ENCODE results near the gene APP.

APP gene

GRCh38 chr21:26194326-26194725 is 23.8 kb upstream of the APP start:
- TF ChIP-seq CTCF (IDR thresholded peaks at IDR 0.05; ENCODE audit: extremely low read depth, missing control alignments), result no peak
- no peak for DNase-seq (ENCODE audit: low spot score)

GRCh38 chr21:26191609-26192008 is 21.0 kb upstream of the APP start:
- no peak for TF ChIP-seq CTCF (IDR thresholded peaks at IDR 0.05; ENCODE audit: extremely low read depth, missing control alignments)

GRCh38 chr21:26188422-26188821 is 17.9 kb upstream of the APP start:
- TF ChIP-seq CTCF (IDR thresholded peaks at IDR 0.05; ENCODE audit: extremely low read depth, missing control alignments), result no peak
- DNase-seq (ENCODE audit: low spot score), result no peak

More at GRCh38 chr21:26191609-26192008, 21.0 kb upstream of the APP start:
- no peak for DNase-seq (ENCODE audit: low spot score)

DNA sequence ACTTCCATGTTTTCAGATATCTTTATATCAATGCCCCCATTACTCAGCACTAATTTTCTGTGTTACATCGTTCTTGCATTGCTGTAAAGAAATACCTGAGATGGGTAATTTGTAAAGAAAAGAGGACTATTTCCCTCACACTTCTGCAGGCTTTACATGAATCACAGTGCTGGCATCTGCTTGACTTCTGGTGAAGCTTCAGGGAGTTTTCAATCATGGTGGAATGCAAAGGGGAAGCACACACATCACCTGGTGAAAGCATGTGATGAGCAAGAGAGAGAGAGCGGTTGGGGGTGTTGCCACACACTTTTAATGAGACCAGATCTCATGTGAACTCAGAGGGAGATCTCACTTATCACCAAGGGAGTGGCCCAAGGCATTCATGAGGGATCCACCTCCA is 14.9 kb upstream of the APP start:
- no peak for TF ChIP-seq CTCF (IDR thresholded peaks at IDR 0.05; ENCODE audit: extremely low read depth, missing control alignments)
- no peak for DNase-seq (ENCODE audit: low spot score)

DNA sequence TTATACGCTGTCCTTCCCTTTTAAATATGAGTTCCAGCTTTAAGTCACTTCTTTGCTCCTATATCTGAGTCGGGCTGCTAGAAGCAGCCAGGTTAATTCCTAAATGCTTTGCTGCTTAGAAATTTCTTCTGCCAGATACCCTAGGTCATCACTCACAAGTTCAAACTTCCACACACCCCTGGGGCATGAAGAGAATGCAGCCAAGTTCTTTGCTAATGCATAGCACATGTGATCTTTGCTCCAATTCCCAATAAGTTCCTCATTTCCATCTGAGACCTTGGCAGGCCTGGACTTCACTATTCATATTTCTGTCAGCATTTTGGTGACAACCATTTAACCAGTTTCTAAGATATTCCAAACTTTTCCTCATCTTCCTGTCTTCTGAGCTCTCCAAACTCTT is 14.5 kb upstream of the APP start:
- TF ChIP-seq CTCF (IDR thresholded peaks at IDR 0.05; ENCODE audit: extremely low read depth, missing control alignments), result no peak
- no peak for DNase-seq (ENCODE audit: low spot score)

DNA sequence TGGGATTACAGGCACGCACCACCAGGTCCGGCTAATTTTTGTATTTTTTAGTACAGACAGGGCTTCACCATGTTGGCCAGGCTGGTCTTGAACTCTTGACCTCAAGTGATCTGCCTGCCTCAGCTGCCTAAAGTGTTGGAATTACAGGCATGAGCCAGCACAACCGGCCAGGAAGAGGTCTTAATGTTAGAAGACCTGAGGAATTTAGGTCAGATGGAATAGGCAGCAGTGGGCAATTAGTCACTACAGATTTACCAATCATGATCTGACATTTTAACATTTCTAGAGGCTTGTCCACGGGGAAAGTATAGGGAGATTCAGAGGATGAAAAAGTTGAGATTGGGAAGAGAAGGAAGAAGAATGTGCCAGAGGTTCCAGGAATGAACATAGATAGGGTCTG is 8.9 kb upstream of the APP start:
- no peak for DNase-seq (ENCODE audit: low spot score)
- TF ChIP-seq CTCF (IDR thresholded peaks at IDR 0.05; ENCODE audit: extremely low read depth, missing control alignments), result no peak

DNA sequence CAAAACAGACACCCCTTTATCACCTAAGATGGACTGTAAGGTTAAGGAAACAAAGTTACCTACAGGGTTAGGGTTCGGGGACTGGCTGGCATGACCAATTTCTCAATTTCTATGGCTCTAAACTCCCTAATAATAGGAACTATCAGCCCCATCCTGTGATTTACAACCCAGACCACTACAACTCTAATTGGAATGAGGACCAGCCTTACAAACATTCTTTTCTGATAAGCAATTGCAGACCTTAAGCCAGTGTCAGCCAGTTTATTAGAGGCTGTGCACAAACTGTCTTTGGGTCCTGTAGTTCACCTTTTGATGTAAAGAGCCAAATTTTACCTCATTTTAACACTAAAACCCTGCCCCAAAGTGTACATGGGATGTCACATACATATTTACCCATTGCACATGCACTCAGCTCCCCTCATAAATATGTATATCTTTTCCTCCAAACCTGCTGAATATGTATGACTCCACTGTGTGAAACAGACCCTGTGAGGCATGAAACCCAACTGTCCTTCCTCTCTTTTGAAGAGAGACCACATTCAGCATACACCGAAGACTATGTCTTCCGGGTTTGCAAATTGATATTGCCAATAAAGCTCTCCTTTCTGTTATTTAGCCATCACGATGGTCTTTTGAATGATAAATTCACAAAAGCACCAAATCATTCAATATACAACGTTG is 7.3 kb upstream of the APP start:
- no peak for DNase-seq (ENCODE audit: low spot score)

More for the DNA sequence above, 7.3 kb upstream of the APP start:
- no peak for TF ChIP-seq CTCF (IDR thresholded peaks at IDR 0.05; ENCODE audit: extremely low read depth, missing control alignments)
